ENCODE data around the gene CEP70.

GRCh38 chr3:138471481-138471880 lies 122.6 kb downstream of the CEP70 start:
- TF ChIP-seq CTCF (conservative IDR thresholded peaks at IDR 0.05 in 1 of 2, IDR thresholded peaks at IDR 0.05 in 1 of 2; ENCODE audit: extremely low read depth in 1 of 2, insufficient read depth in 1 of 2, low read depth in 1 of 2, low read length in 2 of 2) (no peak), EZH2 (IDR thresholded peaks at IDR 0.05; ENCODE audit: borderline replicate concordance, low read length) (no peak)
